Immature natural killer cell (primary cell): ENCODE data around the gene CXCL12. TPM values are rescaled to one million over a fixed set of nuclear protein-coding genes. Genes with fewer than 3 reads are reported as not detected.

Source experiments
- DNase-seq, 3 donors: peaks; one replicate each; pipeline ENCODE4 v3.0.0; 2022; ENCODE audit warnings: mixed read lengths in 1 of 3
- H3K27ac Mint-ChIP-seq, 6 donors: one replicate each; pipeline ENCODE4 v1.8.0; 2020; ENCODE audit warnings: mixed read lengths in 6 of 6, mild to moderate bottlenecking in 5 of 6, inconsistent platforms in 4 of 6, moderate library complexity in 3 of 6
- H3K27me3 Mint-ChIP-seq, 3 donors: one replicate each; pipeline ENCODE4 v1.8.0; 2020 to 2021; ENCODE audit warnings: low read depth in 3 of 3, mild to moderate bottlenecking in 3 of 3, mixed read lengths in 3 of 3, moderate library complexity in 3 of 3, inconsistent platforms in 1 of 3
- H3K36me3 Mint-ChIP-seq, 3 donors: one replicate each; pipeline ENCODE4 v1.8.0; 2020; ENCODE audit warnings: mixed read lengths in 3 of 3, inconsistent platforms in 2 of 3, mild to moderate bottlenecking in 2 of 3
- H3K4me1 Mint-ChIP-seq, 2 donors: one replicate each; pipeline ENCODE4 v1.8.0; 2020; ENCODE audit warnings: inconsistent platforms in 2 of 2, mild to moderate bottlenecking in 2 of 2, mixed read lengths in 2 of 2, moderate library complexity in 1 of 2
- H3K4me3 Mint-ChIP-seq, 5 donors: one replicate each; pipeline ENCODE4 v1.8.0; 2020; ENCODE audit warnings: mild to moderate bottlenecking in 5 of 5, mixed read lengths in 5 of 5, inconsistent platforms in 3 of 5, moderate library complexity in 3 of 5
- H3K9me3 Mint-ChIP-seq, 6 donors: one replicate each; pipeline ENCODE4 v1.8.0; 2020; ENCODE audit warnings: mild to moderate bottlenecking in 6 of 6, mixed read lengths in 6 of 6, inconsistent platforms in 4 of 6, moderate library complexity in 3 of 6
- polyA plus RNA-seq, 3 donors: library from polyadenylated mRNA; unstranded; fragments of 300-500 nt; fragmentation: Illumina TruSeq; gene quantifications; one replicate each; pipeline ENCODE4 v1.2.3, GENCODE V29; 2021

The CXCL12 gene
- polyA plus RNA-seq, 3 donors from 2014 or later, result not detected

DNA sequence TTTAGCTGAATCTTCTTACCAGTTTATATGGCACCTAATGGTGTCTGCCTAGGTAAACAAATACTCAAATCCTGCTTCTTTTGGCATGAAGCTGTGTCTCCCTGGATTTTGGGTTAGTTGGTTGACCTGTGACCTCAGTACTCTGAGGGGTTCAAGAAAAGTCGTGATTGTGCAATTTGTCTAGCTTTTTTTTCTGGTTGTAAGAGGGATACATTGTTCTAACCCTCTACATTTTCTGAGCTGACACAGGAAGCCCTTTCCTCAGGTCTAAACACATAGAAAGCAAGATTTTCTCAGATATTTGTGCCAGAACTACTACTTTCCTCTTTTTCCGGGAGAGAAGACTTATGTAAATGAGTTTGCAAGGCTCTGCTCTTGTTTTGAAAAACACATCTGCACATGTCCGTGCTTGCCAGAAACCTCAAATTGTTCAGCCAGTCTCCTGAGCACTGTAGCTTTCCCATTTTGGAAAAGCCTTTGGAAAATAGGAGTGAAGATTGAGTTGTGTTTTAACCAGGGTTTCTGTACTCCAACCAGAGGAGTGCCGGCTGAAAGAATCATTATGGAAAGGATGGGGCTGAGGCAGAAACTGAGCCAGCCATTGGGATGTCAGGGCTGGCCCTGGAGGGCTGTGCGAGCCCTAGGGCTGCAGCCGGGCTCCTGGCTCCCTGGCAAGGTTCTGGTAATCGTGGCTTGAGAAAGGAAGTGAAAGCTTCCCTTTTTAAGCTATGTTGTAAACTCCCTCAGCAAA lies 31.3 kb upstream of the CXCL12 start:
- Mint-ChIP-seq H3K4me1 (peaks cover 0 to 6% of the 10 kb centered on the region in 2 donors), H3K4me3 (no peak overlapping the region), H3K9me3 (peaks cover 0 to 11% (median 0%) of the 10 kb centered on the region in 6 donors), H3K27me3 (peaks cover 3 to 12% (median 10%) of the 10 kb centered on the region in 3 donors), H3K27ac (no peak overlapping the region), H3K36me3 (peaks cover 0 to 3% (median 0%) of the 10 kb centered on the region in 3 donors)
- no peak for DNase-seq

DNA sequence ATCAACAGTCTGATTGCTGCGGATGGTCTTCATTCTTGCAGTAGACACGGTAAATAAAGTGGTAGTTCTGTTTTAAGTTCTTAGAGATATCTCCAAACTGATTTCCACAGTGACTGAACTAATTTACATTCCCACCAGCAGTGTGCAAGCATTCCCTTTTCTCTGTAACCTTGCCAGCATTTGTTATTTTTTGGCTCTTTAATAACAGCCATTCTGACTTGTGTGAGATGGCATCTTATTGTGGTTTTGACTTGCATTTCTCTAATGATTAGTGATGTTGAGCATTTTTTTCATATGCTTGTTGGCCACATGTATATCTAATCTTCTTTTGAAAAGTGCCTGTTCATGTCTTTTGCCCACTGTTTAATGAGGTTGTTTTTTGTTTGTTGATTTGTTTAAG lies 30.2 kb upstream of the CXCL12 start:
- Mint-ChIP-seq H3K36me3 (peaks cover 0 to 3% (median 0%) of the 10 kb centered on the region in 3 donors), H3K4me3 (no peak overlapping the region), H3K27me3 (peaks cover 3 to 15% (median 10%) of the 10 kb centered on the region in 3 donors), H3K9me3 (peaks cover 0 to 11% (median 0%) of the 10 kb centered on the region in 6 donors), H3K4me1 (peaks cover 0 to 5% of the 10 kb centered on the region in 2 donors), H3K27ac (no peak overlapping the region)
- no peak for DNase-seq

DNA sequence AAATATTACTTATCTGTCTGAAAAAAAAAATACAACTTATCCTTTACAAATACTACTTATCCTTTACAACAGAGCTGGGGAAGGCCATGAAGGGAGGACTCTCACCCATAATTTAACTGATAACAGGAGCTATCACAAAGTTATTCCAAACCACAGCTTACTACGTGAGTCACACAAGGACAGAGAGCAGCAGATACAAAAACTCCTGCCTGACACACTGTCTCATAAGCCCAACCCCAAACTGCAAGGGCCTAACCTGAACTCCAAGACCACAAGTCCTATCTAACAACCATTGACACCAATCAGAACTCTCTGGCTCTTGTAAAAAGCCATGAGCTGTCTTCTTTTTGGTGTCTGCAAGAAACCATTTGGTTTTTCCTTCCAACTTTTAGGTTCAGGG lies 28.5 kb upstream of the CXCL12 start:
- Mint-ChIP-seq H3K36me3 (peaks cover 0 to 3% (median 0%) of the 10 kb centered on the region in 3 donors), H3K9me3 (peaks cover 0 to 11% (median 0%) of the 10 kb centered on the region in 6 donors), H3K27ac (no peak overlapping the region), H3K4me3 (no peak overlapping the region), H3K4me1 (no peaks in the 10 kb centered on the region), H3K27me3 (peaks cover 10 to 19% (median 11%) of the 10 kb centered on the region in 3 donors)
- no peak for DNase-seq

DNA sequence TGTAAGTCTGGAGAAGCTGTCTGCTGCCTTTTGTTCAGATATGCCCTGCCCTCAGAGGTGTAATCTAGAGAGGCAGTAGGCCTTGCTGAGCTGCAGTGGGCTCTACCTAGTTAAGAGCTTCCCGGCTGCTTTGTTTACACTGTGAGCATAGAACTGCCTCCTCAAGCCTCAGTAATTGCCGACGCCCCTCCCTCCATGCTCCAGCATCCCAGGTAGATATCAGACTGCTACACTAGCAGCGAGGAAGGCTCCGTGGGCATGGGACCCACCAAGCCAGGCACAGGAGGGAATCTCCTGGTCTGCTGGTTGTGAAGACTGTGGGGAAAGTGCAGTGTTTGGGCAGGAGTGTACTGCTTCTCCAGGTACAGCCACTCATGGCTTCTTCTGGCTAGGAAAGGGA lies 26.4 kb upstream of the CXCL12 start:
- Mint-ChIP-seq H3K27ac (no peak overlapping the region), H3K4me3 (no peak overlapping the region), H3K9me3 (peaks cover 0 to 5% (median 0%) of the 10 kb centered on the region in 6 donors), H3K36me3 (no peaks in the 10 kb centered on the region), H3K27me3 (peaks cover 9 to 15% (median 15%) of the 10 kb centered on the region in 3 donors), H3K4me1 (no peaks in the 10 kb centered on the region)
- no peak for DNase-seq

DNA sequence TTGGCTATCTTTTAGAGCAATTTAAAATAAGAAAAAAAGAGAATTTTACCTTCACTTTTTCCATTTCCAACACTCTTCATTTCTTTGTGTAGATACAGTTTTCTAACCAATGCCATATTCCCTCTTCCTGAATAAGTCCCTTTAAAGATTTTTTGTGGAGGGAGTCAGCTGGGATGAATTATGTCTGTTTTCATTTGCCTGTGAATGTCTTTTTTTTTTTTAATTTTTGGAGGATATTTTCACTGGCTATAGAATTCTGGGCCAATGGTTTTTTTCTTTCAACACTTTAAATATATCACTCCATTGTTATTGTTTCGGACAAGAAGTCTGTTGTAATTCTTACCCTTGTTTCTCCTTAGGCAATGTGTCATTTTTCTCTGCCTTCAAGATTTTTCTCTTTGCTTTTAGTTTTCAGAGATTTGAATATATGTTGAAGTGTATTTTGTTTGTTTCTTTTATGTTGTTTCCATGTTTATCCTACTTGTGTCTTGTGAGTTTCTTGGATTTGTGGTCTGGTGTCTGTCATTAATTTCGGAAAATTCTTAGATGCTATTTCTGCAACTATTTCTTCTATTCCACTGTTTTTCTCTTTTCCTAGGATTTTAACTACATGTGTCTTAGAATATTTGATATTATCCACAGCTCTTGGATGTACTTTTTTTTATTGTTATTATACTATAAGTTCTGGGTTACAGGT lies 20.0 kb upstream of the CXCL12 start:
- DNase-seq, result no peak
- Mint-ChIP-seq H3K36me3 (no peaks in the 10 kb centered on the region), H3K27me3 (peaks cover 12 to 20% (median 14%) of the 10 kb centered on the region in 3 donors), H3K4me1 (peaks cover 0 to 2% of the 10 kb centered on the region in 2 donors), H3K4me3 (no peak overlapping the region), H3K27ac (no peak overlapping the region), H3K9me3 (peaks cover 0 to 3% (median 0%) of the 10 kb centered on the region in 6 donors)

DNA sequence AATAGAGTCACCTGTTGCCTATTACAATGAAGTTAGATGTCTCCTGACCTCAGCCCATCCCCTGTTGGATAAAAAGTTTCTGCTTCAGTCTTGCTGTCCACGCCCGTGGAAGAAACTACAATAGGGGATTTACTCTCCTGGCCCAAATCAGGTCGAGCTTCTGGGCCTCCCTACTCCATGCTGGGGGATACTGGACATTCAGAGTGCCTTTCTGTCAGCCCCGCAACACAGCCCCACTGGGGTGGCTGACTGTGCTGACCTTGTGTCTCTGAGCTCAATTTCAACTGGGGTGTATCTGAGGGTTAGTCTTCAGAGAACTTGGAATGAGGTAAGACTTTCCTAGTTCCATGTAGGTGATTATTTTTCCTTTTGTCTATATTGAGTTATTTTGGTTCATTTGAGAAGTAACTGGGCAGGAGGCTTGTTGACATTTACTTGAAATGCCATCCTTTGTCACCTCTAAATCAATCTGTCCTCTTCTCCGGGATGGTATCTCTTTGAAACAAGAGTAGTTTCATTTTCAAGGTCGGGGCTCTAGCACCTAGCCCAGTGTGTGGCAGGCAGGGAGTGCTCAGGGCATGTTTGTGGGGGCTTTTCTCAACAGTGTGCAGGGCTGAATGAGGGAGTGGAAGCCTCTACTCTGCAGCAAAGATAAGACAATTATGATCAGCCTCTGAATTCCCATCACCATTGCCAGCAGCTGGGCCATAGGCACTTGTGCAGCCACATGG lies 17.7 kb upstream of the CXCL12 start:
- Mint-ChIP-seq H3K27ac (no peak overlapping the region), H3K9me3 (peaks cover 0 to 3% (median 0%) of the 10 kb centered on the region in 6 donors), H3K4me3 (peak overlapping the region in 1 of 5 donors; percentile 36), H3K4me1 (peaks cover 0 to 2% of the 10 kb centered on the region in 2 donors), H3K27me3 (peaks cover 7 to 22% (median 12%) of the 10 kb centered on the region in 3 donors), H3K36me3 (no peaks in the 10 kb centered on the region)
- DNase-seq, result no peak

DNA sequence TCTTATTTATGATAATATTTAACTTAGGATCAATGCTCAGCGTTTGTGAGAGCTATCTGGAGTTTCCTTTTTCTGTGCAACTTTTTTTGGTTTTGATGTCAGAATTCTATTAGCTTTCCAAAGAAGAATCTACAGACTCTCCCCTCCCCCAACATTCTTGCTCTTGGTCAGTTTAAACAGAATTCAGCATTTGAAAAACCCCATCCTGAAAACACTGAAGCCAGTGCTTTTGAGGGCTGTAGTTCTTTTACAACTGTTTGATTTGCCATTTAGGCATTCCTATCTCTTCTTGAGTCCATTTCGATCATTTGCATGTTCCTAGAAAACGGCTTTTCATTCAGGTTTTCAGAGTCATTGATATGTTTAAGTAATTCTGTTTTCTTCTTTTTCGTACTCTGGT lies 15.6 kb upstream of the CXCL12 start:
- H3K4me1 Mint-ChIP-seq, result peaks cover 0 to 2% of the 10 kb centered on the region in 2 donors

DNA sequence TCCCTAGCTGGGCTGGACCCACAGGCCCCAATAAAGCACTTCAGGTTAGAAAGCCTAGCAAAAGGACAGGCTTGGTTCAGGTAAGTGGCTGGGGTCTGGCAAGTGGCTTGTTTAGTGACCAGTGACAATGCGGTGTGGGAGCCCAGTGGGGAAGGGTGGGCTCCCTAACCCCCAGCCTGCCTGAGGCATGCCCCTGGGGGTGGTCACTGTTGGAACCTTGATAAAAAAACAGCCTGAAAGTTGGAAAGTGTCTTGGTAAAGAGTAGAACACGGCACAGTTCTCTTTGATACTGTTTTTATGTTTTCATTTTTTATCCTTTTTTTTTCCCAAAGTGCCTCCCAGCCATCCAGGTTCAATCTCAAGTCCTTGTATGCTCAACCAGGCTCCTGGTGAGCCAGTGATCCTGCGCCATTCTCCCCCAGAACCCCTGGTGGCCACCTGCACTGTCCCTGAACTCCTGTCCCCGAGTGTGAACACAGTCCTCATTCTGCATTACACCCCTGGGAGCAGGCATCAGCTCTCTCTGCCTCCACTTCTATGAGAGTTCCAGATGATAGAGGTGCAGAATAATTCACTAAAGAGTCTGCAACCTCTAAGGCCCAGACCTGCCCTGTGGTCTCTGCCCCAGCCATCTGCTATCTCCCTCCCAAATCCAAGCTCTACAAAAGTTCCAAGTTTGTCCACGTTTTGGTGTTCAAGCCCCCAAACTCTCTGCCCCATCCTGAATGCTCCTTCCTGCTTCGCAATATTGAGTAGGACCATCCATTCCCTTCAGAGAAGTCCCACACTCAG lies 15.0 kb upstream of the CXCL12 start:
- Mint-ChIP-seq H3K4me1 (peaks cover 0 to 2% of the 10 kb centered on the region in 2 donors), H3K27ac (no peak overlapping the region), H3K36me3 (no peaks in the 10 kb centered on the region), H3K9me3 (peaks cover 0 to 2% (median 0%) of the 10 kb centered on the region in 6 donors), H3K27me3 (peaks cover 9 to 21% (median 9%) of the 10 kb centered on the region in 3 donors), H3K4me3 (no peak overlapping the region)
- DNase-seq, result no peak

More for the DNA sequence above, 15.6 kb upstream of the CXCL12 start:
- H3K36me3 Mint-ChIP-seq, result no peaks in the 10 kb centered on the region
- peaks cover 0 to 3% (median 0%) of the 10 kb centered on the region in 6 donors for H3K9me3 Mint-ChIP-seq
- H3K27me3 Mint-ChIP-seq, result peaks cover 10 to 21% (median 11%) of the 10 kb centered on the region in 3 donors
- H3K27ac Mint-ChIP-seq, result no peak overlapping the region
- no peak overlapping the region for H3K4me3 Mint-ChIP-seq
- no peak for DNase-seq

DNA sequence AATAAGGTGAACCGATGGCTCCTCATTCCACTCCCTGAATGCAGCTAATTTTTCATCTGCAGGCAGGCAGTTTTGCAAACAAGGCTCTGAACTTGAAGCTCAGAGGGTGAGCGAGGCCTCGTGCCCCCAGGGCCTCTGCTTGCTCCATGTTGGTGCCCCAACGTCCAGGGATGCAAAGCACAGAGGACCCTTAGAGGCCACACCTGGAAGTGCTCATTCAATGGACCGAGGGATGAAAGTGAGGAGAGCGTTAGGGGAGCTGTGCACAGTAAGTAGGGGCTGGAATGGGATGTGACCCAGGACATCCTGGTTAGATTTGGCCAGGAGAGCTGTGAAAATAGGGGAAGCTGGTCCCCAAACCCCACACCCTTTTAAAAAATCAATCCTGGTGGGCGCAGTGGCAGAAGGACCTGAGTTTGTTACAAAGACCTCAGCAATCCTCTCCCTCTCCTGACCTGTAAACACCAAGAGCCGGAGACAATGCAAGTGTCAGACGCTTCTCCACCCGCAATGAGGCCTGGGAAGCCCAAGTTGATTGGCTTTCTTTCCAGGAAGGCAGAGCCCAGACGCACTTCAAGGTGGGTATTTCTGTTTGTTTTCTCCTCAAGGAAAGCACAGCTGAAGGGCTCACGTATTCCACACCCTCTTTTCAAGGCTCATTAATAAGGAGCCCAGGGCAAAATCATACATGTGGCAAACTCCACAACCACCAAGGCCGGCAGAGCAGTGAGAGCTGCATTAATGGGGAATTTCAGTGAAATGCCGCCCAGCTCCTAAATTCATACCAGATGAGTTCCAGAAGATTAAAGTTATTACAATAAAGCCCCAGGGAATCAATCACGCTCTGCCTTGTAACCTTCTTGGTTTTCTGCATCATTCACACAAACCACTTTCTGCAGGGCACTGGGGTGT lies 14.1 kb upstream of the CXCL12 start:
- Mint-ChIP-seq H3K27me3 (peaks cover 7 to 21% (median 8%) of the 10 kb centered on the region in 3 donors), H3K4me3 (no peak overlapping the region), H3K9me3 (peaks cover 0 to 2% (median 0%) of the 10 kb centered on the region in 6 donors), H3K27ac (no peak overlapping the region), H3K36me3 (no peaks in the 10 kb centered on the region), H3K4me1 (peaks cover 0 to 2% of the 10 kb centered on the region in 2 donors)
- DNase-seq, result no peak

DNA sequence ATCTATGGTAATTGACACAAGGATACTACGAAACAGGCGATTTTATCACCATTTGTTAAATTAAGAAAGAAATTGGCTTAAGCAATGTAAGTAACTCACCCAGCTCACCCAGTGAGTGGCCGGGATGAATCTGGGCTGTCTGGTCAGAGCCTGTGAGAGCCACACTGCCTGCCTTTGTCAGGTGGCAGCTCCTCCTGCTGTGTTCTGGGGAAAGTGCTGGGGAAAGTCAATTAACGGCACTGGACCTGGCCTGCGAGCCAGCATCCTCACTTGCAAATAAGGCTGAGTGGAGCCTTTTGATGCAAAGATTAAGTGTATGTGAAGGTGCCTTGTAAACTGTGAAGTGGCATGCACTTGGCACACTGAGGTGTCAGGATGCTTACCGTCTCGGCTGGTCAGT lies 13.4 kb upstream of the CXCL12 start:
- Mint-ChIP-seq H3K27ac (no peak overlapping the region), H3K4me3 (no peak overlapping the region), H3K4me1 (peaks cover 0 to 2% of the 10 kb centered on the region in 2 donors), H3K36me3 (no peaks in the 10 kb centered on the region), H3K9me3 (no peaks in the 10 kb centered on the region), H3K27me3 (peaks cover 6 to 21% (median 7%) of the 10 kb centered on the region in 3 donors)
- DNase-seq, result no peak

DNA sequence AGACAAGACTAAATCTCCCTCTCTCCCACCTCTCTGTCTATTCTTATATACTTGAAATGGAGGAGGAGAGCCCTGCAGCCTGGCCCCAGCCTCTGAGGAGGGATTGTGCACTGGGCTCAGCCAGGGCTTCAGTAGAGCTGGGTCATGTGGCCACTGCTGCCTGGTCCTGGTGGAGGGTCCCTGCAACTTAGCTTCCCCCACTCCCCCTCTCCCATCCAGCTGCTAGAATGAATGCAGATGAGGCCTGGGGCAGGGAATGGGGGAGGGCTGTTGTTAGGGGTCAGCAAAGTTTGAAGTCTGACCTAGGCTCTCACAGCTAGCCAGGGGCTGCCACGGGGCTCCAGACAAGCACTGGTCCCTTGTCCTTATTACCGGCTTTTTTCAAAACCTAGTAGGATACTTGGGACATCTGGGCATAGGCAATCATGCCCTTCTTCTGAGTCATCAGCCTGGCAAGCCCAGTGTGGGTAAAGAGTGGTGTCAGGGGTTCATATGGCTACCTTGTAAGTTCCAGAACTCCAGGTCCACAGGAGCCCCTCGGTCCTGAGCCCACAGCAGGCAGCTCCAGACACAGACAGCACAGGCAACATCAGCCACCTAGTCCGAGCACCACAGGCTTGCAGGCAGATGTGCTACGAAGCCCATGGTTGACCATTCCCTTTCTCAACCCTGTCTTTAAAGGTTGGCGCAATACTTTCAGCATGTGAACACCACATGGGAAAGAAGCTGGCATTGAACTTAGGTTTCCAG lies 12.8 kb upstream of the CXCL12 start:
- H3K27ac Mint-ChIP-seq, result no peak overlapping the region
- H3K36me3 Mint-ChIP-seq, result no peaks in the 10 kb centered on the region
- no peaks in the 10 kb centered on the region for H3K4me1 Mint-ChIP-seq
- H3K4me3 Mint-ChIP-seq, result no peak overlapping the region
- H3K27me3 Mint-ChIP-seq, result peaks cover 6 to 19% (median 7%) of the 10 kb centered on the region in 3 donors
- H3K9me3 Mint-ChIP-seq, result no peaks in the 10 kb centered on the region
- DNase-seq, result no peak
